Hippocampal formation (tissue), 2 donors: ENCODE results near the gene LEP.

Experiments
- DNase-seq, 2 donors: peaks; one replicate each; lab custom pipeline; 2025; lab: John Stamatoyannopoulos, UW

The LEP gene

DNA sequence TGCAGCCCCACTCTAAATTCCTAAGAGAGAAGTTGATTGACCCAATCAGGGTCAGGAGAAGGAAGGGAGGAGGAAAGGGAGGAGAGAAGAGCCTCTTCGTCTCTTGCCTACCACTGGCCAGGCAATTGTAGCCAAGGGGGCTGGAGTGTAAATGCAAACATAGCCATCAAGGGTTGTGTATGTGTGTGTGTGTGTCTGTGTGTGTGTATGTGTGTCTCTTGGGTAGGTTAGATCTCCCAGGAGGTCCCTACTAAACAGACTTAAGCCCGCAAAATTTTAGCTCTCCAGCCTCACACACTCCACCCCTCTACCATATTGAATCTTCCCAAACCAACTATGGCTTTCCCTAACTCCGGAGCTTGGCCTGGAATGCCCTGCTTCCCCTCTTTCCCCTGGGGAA is 3.8 kb downstream of the LEP start:
- no peak for DNase-seq

DNA sequence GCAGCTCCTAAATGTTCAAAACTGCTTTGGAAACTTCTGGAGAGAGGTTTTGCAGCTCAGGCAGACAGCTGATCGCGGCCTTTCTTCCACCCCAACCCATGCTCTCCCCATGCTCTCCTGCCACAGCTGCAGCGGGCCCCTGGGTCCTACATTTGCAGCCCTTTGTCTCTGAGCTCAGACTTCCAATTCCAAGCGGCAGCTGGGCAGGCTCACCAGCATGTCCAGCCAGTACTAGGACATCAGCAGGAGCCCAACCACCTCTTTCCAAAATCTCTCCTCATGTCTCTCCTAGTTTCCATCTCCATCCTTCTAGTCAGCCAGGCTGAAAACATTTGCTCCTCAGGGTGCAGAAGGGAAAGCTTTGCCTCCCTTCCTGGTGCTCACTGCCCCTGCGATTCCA is 6.0 kb downstream of the LEP start:
- DNase-seq = no peak

DNA sequence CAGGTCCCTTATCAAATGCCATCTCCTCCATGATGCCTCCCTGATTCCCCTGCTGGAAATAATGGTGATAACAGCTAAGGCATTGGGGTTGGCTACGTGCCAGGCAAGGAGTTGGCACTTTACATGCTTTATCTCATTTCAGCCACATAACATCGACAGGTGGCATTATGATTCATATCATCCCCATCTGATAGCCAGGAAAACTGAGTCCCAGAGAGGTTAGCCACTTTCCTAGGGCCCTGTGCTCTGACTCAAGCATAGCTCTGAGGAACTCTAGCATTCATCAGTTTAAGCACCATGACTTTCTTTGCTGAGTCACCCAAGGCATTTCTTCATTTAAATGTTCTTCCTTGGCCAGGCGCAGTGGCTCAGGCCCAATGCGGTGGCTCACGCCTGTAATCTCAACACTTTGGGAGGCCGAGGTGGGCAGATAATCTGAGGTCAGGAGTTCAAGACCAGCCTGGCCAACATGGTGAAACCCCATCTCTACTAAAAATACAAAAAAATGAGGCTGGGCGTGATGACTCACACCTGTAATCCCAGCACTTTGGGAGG is 6.6 kb downstream of the LEP start:
- no peak for DNase-seq

DNA sequence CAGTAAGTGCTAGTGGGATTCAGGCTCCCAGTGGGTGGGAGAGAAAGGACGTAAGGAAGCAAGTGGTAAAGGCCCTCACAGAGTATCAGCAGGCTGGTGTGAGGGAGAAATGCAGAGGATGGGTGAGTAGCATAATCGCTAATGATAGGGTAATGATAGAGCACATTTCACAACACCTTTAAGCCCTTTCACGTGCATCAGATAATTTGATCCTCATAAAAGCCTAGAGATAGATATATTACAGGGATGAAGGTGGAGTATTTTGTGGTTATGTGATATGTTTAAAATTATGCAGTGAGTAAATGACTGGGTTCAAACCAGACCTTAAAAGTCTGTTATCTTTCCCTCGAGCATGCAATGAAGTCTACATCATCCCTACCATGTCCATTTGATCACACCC is 10.3 kb downstream of the LEP start:
- DNase-seq = no peak

DNA sequence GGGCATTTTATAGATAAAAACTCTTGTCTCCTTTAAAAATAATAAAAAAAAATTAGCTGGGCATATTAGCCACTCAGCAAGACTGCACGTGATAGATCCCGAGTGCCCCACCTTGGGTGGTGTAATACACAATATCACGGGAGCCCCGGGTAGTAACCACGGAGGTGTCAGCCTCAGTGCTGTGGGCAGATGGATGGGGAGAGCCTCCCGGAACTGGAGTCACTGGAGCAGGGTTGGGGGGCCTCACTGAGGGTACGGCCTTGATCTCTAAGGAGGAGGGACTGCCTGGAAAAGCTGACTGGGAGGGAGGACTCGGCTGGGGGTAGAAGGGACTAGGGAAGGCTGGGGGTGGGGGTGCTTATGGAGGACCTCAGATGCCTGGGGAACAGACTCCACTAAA is 12.6 kb downstream of the LEP start:
- DNase-seq = no peak

DNA sequence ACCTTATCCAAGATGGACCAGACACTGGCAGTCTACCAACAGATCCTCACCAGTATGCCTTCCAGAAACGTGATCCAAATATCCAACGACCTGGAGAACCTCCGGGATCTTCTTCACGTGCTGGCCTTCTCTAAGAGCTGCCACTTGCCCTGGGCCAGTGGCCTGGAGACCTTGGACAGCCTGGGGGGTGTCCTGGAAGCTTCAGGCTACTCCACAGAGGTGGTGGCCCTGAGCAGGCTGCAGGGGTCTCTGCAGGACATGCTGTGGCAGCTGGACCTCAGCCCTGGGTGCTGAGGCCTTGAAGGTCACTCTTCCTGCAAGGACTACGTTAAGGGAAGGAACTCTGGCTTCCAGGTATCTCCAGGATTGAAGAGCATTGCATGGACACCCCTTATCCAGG is 13.4 kb downstream of the LEP start:
- no peak for DNase-seq

DNA sequence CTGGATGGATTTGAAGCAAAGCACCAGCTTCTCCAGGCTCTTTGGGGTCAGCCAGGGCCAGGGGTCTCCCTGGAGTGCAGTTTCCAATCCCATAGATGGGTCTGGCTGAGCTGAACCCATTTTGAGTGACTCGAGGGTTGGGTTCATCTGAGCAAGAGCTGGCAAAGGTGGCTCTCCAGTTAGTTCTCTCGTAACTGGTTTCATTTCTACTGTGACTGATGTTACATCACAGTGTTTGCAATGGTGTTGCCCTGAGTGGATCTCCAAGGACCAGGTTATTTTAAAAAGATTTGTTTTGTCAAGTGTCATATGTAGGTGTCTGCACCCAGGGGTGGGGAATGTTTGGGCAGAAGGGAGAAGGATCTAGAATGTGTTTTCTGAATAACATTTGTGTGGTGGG is 14.2 kb downstream of the LEP start:
- no peak for DNase-seq

DNA sequence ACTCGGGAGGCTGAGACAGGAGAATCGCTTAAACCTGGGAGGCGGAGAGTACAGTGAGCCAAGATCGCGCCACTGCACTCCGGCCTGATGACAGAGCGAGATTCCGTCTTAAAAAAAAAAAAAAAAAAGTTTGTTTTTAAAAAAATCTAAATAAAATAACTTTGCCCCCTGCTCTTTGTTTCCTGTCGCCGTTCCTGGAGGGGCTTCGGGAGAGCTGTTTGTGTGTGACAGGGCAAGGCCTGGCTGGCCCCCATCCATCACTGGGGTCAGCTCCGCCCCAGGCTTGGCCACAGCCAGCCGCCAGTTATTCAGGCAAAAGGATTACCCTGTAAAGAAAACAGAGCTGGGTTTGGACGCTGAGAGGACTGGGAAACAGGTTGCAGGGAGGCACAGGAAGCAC is 16.4 kb downstream of the LEP start:
- DNase-seq = no peak

DNA sequence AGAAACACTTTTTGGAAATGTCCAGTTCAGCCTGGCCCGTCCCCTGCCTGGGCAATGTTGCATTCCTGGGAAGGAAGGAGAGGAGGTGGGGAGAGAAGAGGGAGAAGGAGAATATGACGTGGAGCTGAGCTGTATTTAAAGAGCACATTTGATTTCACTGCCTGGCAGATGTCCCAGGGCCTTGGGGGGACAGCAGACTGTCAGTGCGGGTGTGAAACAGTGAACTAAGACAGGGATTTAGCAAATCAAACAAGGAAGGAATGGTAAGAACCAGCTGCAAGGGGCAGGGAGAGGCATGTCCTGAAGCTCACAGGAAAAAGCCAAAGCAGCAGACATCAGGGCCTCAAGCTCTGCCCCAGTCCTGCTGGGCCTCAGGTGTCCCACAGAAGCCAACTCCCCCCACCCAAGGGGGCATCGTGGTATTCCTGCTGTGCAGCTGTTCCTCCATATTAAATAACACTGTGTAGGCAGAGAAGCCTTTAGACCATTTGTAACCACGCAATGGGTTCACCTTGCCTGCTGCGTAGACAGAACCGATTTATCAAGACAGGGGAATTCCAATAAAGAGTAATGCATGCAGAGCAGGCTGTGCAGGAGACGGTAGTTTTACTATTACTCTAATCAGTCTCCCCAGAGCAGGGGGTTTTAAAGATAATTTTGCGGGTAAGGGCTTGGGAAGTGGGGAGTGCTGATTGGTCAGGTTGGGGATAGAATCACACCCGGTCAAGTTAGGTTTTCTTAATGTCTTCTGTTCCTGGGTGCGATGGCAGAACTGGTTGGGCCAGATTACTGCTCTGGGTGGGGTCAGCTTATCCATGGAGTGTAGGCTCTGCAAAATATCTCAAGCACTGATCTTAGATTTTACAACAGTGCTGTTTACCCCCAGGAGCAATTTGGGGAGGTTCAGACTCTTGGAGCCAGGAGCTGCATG is 18.3 kb downstream of the LEP start:
- no peak for DNase-seq

DNA sequence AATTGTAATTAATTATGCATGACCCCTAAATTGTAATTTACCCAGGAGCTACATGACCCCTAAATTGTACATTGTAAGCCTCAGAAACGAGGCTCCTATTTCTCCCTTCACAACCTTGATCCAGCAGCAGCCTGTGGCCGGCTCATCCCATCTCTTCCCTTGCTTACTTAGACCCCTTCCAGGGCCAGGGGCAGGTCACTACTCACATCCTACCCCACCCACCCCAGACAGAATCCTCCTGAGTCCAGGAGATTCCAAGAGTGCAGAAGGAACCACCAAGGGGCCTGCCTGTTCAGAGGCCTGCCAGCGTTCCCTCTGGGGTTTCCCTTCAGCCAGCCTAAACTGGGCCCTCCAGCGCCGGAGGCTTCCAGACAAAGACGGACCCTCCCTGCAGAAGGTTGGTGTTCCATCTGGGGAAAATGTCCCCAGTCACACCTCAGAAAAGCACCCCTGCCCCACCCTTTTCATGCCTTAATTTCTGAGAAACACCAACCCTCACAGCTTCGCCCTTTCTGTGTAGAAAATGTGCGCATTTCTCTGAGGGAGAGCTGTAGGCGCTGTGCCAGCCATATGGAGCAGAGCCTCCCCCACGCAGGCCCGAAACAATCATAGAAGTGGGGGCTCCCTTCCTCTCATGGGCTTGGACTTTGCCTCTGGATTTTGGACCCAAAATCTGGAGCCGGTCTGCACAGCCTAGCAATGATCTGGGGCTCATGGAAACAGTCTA is 19.2 kb downstream of the LEP start:
- no peak for DNase-seq

DNA sequence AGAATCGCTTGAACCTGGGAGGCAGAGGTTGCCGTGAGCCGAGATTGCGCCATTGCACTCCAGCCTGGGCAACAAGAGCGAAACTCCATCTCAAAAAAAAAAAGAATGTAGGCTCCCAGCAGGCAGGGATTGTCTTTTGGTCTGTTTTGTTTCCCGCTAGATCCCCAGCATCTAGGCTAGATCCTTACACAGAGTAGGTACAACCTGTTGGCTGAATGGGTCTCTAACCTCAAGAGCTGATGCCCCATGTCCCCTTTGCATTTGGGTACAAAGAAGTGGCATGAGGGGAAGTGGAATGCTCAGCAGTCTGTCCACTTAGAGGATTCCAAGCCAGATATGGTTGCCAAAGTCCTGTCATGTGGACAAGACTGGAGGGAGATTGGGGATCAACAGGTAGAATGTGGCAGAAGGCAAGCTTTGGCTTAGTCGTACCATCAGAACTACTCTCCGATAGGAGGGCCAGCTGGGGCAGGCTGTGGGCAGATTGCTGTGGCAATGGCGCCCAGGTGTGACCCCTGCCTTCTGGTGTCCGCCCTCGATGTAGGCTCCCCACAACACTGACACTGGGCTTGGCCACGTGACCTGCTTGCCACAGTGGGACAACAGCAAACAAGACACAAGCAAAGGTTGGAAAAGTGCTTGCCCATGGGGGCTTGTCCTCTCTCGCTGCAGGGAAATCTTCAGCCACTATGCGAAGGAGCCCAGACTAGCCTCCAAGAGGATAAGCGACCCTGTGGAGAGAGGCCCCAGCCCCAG is 21.4 kb downstream of the LEP start:
- no peak for DNase-seq

DNA sequence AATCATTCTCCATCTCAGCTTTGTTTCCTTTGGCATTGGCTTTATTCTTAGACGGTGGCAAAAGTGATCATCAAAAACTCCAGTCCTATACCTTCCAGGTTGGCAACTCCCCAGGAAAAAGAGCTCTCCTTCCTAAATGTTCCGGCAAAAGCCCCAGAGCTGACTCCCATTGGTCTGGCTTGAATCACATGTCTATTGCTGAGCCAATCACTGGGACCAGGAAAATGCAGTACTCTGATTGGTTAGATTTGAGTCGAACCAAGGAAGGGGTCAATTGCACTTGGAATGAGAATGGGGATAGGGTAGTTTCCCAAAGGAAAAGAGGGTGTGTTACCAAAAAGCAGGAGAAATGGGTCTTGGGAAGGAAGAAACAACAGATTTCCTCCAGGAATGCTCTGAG is 22.3 kb downstream of the LEP start:
- no peak for DNase-seq

DNA sequence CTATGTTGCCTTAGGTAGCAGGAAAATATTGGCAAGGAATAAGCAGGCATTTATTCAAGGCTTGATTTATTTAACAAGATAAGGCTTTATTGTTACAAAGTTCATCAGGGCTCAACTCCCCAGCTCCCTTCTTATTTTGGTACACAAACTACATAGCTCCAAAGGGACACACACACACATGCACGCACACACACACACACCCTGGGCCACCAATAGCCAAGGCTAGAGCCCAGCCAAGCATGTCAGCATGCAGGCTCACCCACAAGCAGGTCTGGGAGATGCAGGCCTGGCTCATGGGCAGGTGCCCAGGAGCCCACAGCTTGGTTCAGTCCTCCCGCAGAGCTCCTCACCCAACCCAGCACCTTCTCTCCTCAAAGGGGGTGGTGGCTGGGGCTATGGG is 23.4 kb downstream of the LEP start:
- DNase-seq = no peak

DNA sequence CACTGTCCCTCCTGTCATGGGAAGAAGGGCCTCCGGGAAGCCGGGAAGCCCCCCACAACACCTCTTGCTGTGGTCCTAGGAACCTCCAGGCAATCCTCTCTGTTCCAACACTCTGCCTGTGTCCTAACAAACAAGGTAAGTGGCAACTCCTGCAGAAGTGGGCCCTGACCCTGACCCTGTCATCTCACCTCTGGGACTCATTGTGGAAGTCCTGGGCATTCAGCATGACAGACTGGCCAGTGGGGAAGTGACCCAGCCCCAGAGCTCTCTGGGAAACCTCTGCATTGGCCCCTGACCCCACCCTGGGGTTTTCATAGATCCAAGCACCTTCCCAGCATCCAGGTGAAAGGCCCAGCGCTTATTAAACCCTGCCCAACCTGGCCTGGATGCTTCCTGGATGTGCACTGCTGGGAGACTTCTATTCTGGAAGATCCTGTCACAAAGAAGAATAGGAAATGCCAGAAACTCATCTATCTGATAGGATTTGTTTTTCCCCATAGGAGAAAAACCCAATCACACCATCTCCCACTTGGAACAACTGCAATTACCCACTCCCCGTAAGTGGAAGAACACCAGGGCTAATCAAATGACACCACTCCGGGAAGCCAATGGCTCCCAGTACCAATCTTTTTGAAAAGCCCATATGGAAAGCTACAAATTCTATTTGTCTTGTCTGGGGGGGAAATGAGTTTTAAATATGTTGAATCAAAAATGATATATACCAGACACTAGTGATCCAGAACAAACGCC is 24.3 kb downstream of the LEP start:
- no peak for DNase-seq

DNA sequence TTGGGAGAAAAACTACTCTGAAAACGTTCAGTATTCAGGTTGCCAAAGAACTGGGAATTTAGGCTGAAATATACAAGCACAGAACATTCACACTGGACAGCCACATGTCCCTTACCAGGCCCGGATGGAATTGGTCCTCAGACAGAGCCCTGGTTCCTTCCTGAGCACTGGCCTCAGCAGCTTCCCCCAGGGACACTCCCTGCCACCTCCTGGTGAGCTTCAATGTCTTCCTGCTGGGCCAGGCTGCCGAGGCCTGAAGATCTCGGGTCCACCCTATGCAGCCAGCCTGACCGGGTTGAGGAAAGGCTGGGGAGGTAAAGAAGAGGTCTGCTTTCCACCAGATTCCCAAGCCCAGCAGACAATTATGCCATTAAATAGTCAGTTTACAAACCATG is 24.8 kb downstream of the LEP start:
- no peak for DNase-seq

DNA sequence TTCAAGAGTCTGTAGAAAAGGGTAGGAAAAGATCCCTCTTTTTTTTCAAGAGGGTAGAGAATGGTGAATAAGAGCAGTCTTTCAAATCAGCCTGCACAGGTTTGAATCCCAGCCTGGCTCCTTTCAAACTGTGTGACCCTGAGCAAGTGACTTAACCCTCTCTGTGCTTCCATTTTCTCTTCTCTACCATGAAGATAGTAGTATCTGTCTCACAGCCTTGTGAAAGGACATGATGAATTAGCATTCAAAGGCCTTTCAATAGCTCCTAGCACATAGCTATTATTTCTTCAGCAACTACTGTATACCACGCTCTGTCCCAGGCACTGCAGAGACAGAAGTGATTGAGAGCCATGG is 25.4 kb downstream of the LEP start:
- no peak for DNase-seq

DNA sequence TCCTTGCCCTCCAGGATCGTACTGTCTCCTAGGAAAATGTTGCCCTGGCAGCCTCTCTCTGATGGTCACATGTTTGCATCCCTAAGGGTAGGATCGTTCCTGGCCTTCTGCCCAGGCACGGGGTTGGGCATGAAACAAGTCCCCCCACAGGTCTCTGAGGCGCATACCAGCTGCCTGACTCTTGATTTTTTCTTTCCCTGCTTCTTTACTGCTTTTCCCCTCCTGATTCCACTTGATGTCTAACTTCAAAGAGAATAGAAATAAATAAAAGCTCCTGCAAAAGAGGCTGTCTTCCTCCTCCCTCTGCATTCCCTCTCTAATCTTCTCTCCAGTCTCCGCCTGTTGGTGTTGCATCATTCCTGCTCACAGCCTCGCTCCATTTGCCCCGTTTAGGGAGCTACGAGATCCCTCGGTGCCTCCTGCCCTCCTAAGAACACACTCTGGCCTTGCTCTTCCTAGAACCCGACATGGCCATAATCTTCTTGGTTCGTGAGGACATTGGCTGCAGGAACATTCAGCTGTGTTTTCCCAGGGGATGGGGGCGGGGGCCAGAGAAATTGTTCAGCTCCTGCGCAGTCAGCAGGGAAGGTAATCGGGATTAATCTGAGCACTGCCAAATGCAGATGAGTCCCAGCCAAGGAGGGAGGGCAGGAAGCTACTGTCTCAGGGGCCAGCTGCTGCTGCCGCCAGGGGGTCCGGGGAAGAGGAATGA is 26.0 kb downstream of the LEP start:
- peak; percentile 29 to 45 for DNase-seq

DNA sequence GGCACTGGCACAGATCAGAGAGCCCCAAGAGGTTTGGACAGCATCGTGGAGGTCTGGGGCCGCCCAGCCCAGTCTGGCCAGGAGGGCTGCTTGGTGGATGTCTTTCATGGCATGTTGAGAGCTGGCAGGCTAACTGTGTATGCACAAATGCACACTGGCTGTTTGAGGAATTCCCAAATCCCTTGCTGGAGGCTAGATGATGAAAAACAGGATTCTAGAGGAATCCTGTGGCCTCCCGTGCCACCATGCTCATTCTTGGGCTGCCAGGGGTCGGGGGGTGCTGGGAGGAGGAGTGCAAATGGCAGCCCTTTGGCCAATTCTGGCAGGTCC is 26.5 kb downstream of the LEP start:
- DNase-seq = no peak

DNA sequence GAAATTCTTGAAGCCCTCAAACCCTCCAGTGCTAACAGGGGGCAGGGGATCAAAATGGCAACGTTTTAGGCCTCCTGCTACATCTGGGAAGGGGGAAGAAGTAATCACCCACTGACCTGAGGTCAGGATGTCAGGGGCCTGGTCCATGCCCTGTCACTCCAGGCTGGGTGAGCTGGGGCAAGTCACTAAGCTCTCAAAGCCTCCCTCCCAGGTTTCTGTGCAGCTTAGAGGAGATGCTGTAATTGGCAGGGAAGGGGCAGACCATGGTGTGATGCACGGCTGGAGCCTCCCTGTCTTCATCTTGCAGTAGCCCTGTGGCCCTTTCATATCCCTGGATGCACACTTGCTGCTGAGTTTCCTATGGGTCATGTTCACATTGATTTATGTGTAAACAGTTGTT is 27.2 kb downstream of the LEP start:
- DNase-seq = no peak

DNA sequence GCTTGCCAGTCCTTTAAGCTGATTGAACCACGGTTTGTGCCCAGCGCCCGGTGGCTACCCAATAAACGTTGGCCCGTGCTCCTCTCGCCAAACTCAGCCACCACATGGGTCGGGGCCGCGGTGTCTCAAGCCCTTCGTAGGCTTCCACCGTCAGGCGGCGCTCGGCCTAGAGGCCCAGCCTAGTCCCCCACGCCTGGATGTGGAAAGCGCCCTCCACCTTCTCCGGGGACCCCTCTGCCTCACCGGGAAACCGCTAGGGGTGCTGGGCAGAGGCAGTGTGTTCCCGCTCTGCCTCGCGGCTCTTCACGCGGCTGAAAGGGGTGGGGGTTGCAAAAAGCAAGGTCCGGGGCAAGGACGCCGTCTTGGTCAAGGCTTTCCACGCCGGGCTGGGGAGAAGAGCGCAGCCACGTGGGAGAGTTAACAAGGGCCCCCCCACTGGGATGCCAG is 29.8 kb downstream of the LEP start:
- DNase-seq = no peak

DNA sequence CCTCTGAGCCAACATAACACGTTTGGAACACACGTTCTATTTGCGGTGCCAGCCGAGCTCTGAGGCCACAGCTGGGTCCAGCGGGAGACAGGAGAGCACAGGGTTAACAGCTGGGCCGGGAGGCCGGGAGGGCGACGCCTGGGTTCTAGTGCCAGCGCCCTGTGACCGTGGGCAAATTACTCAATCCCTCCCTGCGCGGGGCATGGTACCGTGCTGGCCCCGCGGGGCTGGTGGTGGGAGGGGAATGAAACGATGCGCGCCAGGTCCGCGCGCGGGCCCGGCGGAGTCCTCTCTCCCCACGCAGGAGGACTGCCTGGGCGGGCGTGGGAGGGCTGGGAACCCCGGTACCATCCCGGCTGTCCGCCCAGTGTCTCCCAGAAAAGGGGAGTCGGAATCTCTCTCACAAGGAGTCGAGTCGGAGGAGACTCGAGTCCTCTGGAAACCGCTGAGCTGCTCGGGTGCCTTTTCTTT is 30.4 kb downstream of the LEP start:
- DNase-seq = no peak
